Stimulated activated CD8-positive, alpha-beta memory T cell treated with anti-CD3 and anti-CD28 coated beads, Interleukin-7, amount 100 ng/mL, for 4 hours (primary cell): ENCODE results near the gene ZNF560.

ENCODE experiments used
- DNase-seq, 2 donors: peaks; one replicate each; pipeline ENCODE4 v3.0.0-alpha.2; 2020; ENCODE audit warnings: low read depth in 2 of 2

ZNF560 gene

GRCh38 chr19:9435279-9436268 is 62.8 kb downstream of the ZNF560 start, which contains the start of gene ZNF266:
Gene ZNF266 (minus strand): TSS chr19:9435573. CDS start chr19:9420089, 15,484 bp downstream.
- DNase-seq = peak; percentile 83 to 85

GRCh38 chr19:9431475-9431874 is 66.9 kb downstream of the ZNF560 start:
- DNase-seq = peak in 1 of 2 donors; percentile 28

GRCh38 chr19:9430444-9430843 is 68.0 kb downstream of the ZNF560 start:
- DNase-seq = no peak

- DNase-seq = no peak
Observed at GRCh38 chr19:9427941-9428340, 70.5 kb downstream of the ZNF560 start.
